Brain pericyte (primary cell): ENCODE data around the gene RNASE4.

ENCODE experiments used
- DNase-seq: peaks from one replicate; pipeline ENCODE4 v3.0.0-alpha.2; 2012; ENCODE audit warnings: low read depth, low spot score

Gene RNASE4

GRCh38 chr14:20743556-20743955 lies 59.2 kb downstream of the RNASE4 start:
- DNase-seq = no peak

DNA sequence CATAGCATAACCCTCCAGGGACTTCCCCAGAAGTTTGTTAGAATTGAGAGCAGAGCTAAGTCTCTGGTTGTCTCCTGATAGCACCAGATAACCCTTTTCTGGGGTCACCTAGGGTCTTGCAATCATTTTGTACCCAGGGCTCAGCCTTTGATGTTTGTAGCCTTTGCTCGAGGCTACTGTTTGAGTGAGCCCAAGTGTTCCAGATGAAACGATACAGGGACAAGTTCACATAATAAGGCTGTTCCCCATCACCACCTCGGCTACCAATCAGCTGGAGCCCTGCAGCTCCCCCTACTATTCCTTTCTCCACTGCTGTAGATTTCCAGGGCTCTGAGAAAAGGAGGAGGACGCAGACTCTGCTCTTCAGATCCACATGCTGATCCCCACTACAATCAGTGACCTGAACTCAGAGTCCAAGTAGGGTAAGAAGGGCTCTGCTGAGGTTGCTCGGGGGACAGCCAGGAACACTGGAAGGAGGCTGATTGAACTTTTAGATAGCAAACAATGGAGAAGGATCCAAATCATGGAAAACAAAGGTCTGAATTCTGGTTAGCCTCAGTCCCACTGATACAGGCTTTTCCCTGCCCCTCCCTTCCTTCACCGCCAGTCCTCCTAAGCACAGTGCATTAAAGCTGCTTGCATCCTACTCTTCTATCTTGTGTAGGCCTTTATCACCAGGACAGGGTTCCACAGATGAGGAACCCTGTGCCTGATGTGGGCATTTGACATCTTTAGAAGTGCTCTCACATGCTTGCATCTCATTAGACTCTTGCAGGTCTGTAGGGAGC lies 61.4 kb downstream of the RNASE4 start, which contains the start of gene EDDM3A:
EDDM3A (plus strand) TSS at position 317 of the 788 bp plus-strand sequence. CDS start 1,694 bp downstream, outside the sequence.
- DNase-seq = no peak

DNA sequence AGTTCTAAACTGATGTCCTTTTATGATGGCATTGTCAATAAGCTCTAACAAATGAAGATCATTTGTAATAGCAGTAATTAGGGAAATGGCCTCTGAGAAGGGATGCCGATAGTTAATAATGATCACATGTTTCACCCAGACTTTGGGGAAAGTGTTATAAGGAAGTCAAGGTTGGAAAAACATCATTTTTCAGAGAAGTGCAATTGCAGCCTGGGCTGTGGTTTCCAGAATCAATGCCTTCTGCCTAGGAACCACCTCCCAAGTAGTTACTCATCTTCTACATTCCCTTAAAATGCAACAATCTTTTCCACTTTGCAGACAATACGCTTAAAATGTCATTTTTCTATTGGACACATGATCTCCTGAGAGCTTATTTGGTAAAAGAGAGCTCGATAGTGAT lies 62.2 kb downstream of the RNASE4 start:
- no peak for DNase-seq

- no peak for DNase-seq
Observed at GRCh38 chr14:20748439-20748838, 64.1 kb downstream of the RNASE4 start.

DNA sequence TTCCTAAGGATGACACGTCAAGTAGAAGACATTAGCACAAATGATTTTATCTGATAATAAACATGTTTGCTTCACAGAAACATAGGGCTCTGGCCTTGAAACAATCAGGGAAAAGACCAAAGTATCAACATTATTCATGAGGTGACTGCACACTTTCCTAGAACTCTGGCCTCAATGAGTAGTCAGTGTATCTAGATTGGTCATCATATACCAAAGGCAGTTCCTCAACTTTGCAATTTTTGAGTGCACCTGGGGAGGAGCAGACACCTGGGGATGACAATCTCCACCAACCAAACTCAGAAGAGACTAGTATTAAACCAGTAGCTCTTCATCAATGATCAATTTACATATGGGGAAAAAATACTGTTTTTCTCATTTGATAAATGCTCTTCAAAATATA lies 65.8 kb downstream of the RNASE4 start:
- DNase-seq = no peak
